ENCODE data around the gene CCDC178. TPM values are rescaled to one million over a fixed set of nuclear protein-coding genes. Genes with fewer than 3 reads are reported as not detected.

Gene CCDC178
- polyA plus RNA-seq, 3 donors, result 1.9 to 2.5 (median 2.4) TPM

DNA sequence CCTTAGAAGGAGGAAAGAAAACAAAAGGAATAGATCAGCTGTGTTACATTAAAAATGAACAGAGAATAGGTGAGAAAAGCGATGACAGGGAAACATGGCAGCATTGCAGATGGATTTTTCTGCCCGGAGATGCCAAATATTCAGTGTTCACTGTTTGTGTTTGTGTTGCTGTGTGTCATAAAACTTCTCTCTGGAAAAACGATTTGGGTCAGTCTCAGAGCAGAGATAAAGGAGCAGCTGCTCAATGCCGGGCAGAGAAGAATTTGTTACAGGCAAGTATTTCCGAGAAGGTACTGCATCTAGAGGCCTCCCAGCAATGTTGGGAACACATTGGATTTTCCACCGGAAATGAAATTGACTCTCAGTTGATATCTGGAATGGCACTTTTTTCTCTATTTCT, 511.3 kb downstream of the CCDC178 start:
- no peak for DNase-seq (ENCODE audit: low read depth in 3 of 3, low spot score in 2 of 3)

DNA sequence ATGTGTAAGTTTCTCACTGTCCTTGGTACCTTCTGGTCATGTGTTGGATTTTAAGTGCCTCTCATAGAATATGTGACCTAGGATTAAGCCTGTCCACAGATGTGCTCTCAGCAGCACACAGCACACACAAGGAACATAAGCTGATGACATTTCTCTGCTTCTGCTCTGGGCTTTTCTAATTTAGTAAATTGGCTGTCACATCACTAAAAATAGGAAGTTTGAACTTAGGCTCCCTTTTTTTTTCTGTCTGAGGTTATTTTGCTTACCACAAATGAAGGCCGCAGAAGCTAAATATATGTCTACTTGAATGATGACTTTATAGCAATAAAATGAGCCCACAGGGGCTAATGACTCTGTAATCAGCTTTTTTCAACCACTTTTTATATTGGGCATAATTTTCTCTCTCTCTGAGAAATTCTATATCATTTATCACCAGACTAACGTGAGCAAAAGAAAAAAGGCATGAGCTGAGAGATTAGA, 517.5 kb downstream of the CCDC178 start:
- DNase-seq (ENCODE audit: low read depth in 3 of 3, low spot score in 2 of 3), result no peak

DNA sequence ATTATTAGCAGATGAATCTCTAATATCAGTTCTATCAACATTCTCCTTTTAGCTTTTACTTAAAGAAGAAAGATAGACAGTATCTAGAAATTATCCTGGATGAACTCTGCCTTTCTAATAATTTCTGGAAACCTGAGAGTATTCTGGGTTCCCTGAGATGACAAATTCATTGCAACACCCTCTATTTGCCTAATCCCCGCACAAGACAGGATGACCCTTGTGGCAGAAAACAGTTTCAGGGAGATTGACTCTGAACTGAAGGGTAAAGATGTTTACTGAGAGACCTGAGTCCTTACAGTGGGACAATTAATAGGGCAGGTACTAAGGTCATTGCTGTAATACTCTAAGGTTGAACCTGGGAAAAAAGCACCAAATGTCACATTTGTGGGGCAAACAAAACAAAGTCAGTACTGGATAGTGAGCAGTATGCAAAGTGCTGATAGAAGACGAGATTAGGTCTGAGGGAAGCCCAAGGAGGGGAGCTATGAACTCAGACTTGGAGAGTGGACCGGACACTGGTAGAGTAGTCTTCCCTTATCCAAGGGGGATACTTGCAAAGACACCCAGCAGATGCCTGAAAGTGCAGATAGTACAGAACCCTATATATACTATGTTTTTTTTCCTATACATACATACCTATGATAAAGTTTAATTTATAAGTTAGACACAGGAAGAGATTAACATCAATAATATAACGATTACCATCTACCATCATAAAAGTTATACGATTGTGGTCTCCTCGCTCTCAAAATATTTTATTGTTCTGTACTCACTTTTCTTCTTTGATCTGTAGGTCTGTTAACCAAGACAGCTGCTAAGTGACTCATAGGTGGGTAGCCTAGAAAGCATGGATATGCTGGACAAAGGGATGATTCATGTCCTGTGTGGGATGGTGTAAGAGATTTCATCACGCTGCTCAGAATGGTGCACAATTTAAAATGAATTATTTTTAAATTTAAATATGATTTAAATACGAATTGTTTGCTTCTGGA, 519.4 kb downstream of the CCDC178 start:
- no peak for DNase-seq (ENCODE audit: low read depth in 3 of 3, low spot score in 2 of 3)

DNA sequence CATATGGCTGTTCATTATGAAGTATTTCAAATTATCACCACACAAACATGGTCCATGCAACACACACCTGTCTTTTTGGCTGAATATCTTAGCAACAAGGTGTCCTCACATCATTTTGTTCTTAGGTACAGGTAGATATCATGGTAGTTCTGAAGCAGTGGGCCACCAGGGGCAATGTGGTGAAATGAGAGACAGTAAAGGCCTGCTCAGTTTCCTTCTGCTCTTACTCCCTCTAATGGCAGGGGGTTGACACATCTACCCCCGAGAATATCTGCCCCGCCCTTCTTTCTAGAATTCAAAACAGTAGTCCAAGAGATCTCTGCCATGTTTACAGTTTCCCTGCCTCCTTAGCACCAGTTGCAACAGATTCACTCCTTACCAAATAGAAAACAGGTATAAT, 520.7 kb downstream of the CCDC178 start:
- DNase-seq (ENCODE audit: low read depth in 3 of 3, low spot score in 2 of 3), result no peak

DNA sequence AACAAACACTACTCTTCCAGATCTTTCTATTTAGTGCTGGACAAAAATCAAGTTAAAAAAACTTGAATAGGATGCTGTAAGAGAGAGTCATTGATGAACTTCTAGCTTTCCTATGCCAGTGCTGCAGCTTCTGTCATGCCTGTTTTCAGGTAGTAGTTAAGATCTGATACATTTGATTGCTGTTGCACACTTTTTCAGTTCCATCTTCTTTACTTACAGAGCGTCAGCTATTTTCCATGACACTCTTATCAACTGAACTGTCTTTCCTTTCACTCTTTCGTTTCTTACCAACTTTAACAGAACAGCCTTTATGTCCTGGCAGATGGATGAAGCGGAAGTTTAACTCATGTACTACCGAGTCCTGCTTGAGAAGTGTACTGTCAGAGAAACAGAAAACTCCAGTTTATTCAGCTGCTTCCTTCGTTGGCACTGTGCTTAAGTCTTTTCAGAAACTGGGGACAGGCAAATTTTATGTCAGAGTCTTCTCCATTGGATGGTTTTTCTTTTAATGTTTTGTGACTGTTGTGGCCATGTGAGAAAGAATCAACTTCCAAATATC, 521.8 kb downstream of the CCDC178 start:
- DNase-seq (ENCODE audit: low read depth in 3 of 3, low spot score in 2 of 3), result no peak

DNA sequence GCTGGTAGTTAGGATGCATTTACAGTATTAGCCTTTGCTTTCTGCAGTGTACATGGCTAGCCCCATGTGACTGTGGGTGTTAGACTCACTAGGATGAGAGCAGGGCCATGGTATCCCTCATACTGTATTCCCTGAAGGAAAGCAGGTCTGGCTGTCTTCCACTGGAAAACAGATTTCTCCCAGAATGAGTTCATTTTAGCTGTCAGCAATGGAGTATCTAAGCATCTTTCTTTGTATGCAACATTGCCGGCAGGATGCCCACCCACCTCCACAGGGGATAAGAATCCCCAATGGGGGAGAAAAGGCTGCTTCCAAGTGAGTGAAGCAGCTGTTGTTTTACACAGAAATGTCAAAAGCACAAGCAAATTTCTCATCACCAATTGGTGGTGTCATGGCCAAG, 525.0 kb downstream of the CCDC178 start:
- DNase-seq (ENCODE audit: low read depth in 3 of 3, low spot score in 2 of 3), result no peak

DNA sequence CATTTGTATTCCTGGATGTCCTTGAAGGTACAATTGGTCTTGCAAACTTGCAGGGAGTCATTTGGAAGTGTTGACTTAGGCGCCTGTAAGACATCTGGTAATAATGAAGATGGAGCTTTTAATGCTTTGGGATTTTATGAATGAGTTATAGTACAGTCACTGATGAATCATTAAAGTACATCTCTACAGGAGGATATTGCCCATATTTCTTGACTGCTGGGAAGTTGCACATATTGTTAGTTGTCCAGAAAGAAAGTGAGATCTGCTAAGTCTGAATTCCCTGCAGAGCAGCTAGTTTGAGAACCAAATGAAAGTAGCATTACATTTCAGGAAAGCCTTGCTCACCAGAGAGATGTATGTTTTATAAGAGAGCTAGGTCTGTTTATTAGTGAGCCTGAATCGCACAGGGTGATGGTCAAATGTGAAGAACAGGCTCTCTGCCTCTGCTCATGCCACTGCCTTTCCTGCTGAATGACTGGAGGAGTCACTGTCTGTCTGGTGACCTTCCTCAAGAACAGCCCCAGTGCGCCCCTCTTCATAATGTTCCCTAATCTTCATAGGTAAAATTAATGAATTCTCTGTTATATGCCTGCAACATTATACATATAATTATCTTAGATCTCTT, 528.7 kb downstream of the CCDC178 start:
- DNase-seq (ENCODE audit: low read depth in 3 of 3, low spot score in 2 of 3), result no peak

DNA sequence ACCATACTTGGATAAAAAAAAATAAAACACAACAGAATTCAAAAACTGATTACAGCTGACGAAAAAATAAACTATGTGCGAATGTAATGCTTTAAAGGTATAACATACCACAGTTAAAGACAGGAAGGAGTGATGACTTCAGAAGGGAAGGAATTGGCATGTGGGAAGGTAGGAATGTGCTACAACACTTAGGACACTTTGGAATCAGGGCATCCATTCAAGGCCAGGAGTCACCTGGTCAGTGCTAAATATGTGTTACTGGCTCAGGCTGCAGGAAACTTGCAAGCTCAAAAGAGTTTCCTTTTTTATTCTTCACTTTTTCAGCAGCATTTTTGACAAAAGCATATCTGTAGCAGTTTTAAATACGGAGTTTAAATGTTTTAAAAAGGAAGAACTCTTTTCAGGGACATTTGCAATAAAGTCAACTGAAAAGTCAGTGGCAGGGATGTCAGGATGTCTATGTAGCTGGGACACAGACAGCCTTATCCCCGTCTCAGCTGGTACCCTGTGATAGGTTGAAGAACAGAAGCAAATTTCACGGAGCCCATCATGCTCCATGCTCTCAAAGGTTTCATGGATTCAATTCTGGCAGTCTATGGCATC, 529.7 kb downstream of the CCDC178 start:
- no peak for DNase-seq (ENCODE audit: low read depth in 3 of 3, low spot score in 2 of 3)

DNA sequence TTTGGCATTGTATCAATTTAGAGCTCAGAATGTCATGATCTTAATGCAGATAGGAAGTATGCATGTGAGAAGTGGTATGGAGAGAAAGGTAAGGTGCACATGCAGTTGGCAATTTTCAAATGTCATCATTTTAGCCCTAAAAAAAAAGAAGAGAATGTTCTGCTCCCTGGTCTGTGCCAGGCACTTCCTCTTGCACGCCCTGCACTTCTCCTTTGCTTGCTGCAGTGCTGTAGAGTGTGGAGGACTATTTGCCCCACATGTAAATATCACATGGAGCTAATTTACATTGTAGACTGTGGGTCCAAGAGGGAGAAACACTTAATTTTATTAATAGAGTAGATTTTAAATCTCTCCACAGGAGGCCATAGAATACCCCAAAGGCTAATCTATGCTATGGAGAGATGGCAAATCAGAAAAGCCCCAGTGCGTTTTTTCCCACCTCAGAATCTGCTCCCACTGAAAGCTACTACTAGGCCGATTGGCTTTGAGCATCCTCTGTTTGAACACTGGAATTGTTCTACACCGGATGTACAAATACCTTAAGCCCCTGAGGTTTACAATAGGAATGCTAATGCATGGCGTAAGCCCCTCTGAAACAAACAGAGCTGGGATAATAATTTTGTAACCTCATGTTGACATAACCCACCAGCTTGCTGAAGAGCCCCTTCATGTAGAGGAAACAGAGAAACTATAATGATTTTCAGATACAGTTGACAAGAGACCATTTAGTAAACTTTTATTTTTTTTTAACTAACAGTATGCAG, 530.5 kb downstream of the CCDC178 start:
- no peak for DNase-seq (ENCODE audit: low read depth in 3 of 3, low spot score in 2 of 3)

DNA sequence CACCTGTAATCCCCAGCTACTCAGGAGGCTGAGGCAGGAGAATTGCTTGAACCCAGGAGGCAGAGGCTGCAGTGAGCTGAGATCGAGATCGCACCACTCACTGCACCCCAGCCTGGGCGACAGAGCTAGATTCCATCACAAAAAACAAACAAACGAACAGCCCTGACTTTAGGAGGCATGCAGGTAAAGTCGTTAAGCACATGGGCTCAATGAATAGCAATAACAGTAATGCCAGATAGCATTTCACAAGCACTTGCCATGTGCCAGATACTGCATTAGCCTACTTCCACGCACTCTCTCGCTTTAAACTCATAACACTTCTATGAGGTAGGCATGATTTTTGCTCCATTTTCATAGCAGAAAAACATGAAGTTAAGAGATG, 532.1 kb downstream of the CCDC178 start:
- no peak for DNase-seq (ENCODE audit: low read depth in 3 of 3, low spot score in 2 of 3)

DNA sequence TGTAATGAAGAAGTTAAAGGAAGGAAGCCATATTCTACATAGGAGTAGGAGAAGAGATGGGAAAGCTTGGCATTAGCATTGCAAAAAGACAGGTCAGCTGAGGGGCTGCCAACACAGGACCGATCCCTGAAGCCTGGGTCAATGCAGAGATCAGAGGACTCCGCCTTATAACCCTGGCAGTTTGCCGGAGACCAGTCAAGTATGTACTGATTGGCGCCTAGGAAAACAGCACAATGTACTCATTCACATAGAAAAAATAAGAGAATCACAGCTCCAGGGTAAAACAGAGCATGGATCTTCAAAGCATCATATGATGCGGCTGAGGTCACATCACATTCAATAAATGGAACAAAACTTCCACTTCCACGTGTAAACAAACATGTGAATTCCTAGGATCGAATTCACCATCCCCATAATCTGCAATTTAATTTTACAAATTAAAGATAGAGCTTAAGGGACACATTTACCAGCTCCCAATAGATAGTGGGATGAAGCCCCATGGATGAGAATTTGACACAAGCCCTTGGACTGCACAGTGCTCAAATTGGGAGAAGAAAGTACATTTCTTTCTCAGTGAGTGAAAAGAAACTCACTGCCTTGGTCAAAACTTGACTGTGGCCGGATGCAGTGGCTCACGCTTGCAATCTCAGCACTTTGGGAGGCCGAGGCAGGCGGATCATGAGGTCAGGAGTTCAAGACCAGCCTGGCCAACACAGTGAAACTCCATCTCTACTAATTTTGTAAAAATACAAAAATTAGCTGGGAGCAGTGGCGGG, 532.7 kb downstream of the CCDC178 start:
- no peak for DNase-seq (ENCODE audit: low read depth in 3 of 3, low spot score in 2 of 3)

DNA sequence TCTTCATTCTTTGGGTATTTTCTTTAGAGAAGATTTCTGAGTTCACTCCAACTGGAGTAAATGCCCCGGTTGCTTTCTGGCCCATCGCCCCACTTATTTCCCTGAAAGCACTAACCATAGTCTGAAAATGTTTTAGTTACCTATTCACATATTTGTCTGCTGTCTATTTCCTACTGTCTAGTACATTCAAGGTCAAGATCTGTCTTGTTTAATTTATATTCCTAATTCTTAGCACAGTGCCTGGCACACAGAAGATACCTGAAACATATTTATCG, 533.3 kb downstream of the CCDC178 start:
- DNase-seq (ENCODE audit: low read depth in 3 of 3, low spot score in 2 of 3), result no peak

DNA sequence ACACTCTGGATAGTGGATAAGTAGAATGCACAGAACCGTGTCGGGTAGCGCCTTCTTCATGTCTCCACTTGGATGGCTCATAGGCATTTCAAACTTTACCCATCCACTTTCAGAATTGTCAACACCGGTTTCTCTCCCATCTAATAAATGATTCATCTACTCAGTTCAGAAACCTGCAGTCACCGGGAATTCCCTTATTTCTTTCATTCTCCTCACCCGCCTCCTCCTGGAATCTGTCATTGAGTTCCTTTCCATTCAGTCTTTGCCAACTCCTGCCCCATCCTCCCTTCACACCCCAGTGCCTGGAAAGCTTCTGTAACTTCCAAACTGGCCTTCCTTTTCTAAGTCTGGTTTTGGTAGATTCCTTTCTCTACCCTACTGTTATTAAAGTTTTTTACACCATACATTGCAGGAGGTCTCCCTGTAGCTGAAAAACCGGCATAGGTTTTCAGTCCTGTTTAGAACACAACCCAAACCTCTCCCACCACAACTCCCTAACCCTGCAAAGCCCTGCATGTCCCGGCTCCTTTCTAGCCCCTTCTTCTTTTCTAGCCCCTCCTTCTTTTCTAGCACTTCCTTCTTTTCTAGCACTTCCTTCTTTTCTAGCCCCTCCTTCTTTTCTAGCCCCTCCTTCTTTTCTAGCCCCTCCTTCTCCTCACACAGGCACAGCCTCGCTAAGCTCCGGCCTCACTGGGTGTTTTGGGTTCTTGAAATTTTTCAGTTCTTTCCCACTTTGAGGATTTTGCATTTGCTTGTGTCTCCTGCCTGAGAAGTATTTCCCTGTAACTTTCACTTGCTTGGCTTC, 533.8 kb downstream of the CCDC178 start:
- DNase-seq (ENCODE audit: low read depth in 3 of 3, low spot score in 2 of 3), result no peak

DNA sequence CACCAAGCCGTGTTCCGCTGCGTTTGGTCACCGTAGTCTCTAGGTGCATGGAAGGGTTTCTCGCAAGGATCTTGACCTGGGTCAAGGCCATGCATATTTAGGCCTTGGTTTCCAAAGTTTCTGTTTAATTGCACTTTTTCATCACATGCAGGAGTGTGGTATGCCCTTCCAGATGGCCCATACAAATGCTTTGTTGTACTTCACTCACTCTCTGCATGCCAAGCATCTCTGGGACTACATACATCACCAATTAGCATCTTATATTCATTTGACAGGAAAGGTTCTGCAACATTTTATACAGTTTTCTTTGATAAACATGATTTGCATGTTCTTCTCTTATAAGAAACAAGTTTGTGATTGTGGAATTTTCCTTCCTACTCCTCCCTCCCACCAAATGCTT, 534.9 kb downstream of the CCDC178 start:
- no peak for DNase-seq (ENCODE audit: low read depth in 3 of 3, low spot score in 2 of 3)

DNA sequence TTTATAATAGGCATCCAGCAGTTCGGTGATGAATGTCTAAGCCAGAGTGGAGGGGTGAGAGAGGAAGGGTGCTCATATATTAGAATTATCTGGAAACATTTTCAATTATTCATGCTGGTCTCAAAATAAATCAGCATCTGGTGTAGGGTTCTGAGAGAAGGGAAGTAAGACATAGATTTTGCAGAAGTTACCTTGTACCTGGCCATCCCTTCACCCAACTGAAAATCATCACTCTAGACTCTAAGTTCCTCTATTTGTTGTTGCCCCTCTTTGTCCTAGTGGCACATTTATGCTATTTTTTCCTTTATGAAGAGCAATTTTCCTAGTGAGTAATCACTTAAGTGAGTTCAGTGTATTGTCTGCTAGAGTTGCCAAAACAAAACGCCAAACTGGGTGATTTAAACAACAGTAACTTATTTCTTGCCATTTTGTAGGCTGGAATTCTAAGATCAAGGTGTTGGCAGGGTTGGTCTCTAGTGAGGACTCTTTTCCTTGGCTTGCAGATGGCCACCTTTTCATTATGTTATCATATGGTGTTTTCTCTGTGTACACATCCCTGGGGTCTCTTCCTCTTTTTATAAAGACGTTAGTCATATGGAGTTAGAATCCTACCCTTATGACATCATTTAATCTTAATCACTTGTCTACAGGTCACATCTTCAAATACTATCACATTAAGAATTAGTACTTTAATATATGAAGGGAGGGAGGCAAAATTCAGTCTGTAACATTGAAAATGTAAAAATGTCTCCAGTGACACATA, 537.8 kb downstream of the CCDC178 start:
- no peak for DNase-seq (ENCODE audit: low read depth in 3 of 3, low spot score in 2 of 3)

DNA sequence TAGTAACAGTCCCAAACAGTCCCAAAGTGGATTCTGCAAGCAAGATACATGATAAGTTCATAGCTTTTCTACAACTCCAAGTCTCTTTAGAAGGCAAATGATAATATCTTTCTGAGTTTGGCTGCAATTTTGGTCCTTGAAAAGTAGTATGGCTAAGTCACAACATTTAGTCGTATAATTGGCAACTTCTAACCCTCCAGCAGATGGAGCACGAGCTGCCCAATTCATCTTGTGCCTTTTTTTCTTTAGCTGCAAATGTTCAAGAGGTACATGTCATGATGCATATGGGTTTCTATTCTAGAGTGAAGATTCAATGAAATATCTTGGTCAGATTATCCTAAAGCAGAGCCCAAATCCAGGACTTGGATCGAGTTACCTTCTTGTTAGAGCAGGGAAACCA, 540.7 kb downstream of the CCDC178 start:
- DNase-seq (ENCODE audit: low read depth in 3 of 3, low spot score in 2 of 3), result no peak

DNA sequence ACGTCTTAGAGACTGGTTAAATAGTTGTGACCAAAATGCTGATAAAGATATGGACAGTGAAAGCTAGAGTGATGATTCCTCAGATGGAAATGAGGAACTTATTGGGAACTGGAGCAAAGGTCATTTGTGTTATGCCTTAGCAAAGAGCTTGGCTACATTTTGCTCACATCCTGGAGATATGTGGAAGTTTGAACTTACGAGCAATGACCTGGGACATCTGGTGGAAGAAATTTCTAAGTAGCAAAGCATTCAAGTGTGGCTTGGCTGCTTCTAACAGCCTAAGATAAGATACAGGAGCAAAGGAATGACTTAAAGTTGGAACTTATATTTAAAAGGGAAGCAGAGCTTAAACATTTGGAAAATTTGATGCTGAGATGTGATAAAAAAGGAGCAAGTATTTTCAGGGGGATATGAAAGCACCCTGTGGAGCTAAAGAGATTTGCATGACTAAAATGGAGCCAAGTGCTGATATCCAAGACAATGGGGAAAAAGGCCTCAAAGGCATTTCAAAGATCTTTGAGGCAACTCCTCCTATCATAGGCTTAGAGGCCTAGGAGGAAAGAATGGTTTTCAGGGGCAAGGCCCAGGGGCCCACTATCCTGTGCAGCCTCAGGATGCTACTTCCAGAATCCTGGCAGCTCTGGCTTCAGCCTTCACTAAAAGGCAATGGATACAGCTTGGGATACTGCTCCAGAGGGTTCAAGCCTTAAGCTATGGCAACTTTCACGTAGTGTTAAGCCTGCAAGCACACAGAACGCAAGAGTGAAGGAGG, 543.6 kb downstream of the CCDC178 start:
- no peak for DNase-seq (ENCODE audit: low read depth in 3 of 3, low spot score in 2 of 3)

DNA sequence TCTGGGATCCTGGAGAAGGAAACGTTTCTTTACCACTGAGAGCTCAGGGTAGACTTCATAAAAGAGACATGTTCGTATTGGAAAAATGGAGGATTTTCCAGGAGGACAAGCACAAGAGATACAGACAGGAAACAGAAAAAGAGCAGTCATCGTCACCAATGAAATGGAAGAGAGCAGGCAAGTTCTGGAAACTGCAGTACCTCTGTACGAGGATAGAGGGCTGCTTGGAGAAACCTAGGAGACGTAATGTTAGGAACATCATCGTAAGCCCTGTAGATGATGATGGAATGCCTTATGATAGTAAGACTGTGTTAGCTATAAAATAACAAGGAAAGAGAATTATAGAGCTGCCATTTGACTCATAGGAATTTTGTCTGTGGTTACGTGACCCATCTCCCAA, 546.6 kb downstream of the CCDC178 start:
- no peak for DNase-seq (ENCODE audit: low read depth in 3 of 3, low spot score in 2 of 3)

All from right renal cortex interstitium (tissue), 3 donors.